ENCODE results near the gene IGLL5. TPM values are rescaled to one million over a fixed set of nuclear protein-coding genes. Genes with fewer than 3 reads are reported as not detected.

Gene IGLL5
- total and polyA plus RNA-seq, 9 of the 15 experiments (the other 6 are each of a cell fraction or from before 2014, with no cell fraction given): not detected

- TF ChIP-seq MAX (CRISPR knock-in tag; IDR thresholded peaks at IDR 0.05) (peak; percentile 51; the same call in 1 of the 2 replicates), ELK1 (CRISPR knock-in tag; IDR thresholded peaks at IDR 0.05) (peak; percentile 19; the same call in 1 of the 2 replicates), TEAD4 (IDR thresholded peaks at IDR 0.05; ENCODE audit: low read length) (no peak), TEAD4 (CRISPR knock-in tag; IDR thresholded peaks at IDR 0.05; ENCODE audit: borderline replicate concordance) (peak; percentile 90), CHD1 (IDR thresholded peaks at IDR 0.05; ENCODE audit: low read length) (peak; percentile 72), ZNF639 (CRISPR knock-in tag; conservative IDR thresholded peaks at IDR 0.05 in 1 of 2, IDR thresholded peaks at IDR 0.05 in 1 of 2) (no peak), PRPF4 (IDR thresholded peaks at IDR 0.05; ENCODE audit: insufficient read depth, low read depth, low read length, poor library complexity, severe bottlenecking) (no peak), MEF2D (tag; conservative IDR thresholded peaks at IDR 0.05; ENCODE audit: low read depth) (no peak), COPS2 (conservative IDR thresholded peaks at IDR 0.05) (no peak), ZNF511 (CRISPR knock-in tag; IDR thresholded peaks at IDR 0.05) (peak; percentile 38; the same call in 1 of the 2 replicates), ZC3H4 (CRISPR knock-in tag; IDR thresholded peaks at IDR 0.05; ENCODE audit: borderline replicate concordance) (peak; percentile 65; the same call in 1 of the 2 replicates), ETS1 (conservative IDR thresholded peaks at IDR 0.05; ENCODE audit: control insufficient read depth, low read depth, low read length) (0 out of 2 replicates have a peak, but pooled peaks have one; percentile 20), CGGBP1 (CRISPR knock-in tag; IDR thresholded peaks at IDR 0.05) (0 out of 2 replicates have a peak, but pooled peaks have one; percentile 39), MLLT1 (IDR thresholded peaks at IDR 0.05) (no peak), SIN3A (IDR thresholded peaks at IDR 0.05; ENCODE audit: borderline replicate concordance in 2 of 2, control insufficient read depth in 1 of 2, low read depth in 2 of 2, low read length in 2 of 2) (0 out of 4 replicates have a peak, but pooled peaks of 1 of the 2 experiments have one; percentile 45)
Observed at GRCh38 chr22:22903355-22903777, 15.8 kb downstream of the IGLL5 start (continued).

Measured in K562 (cell line).